ENCODE data around the gene CDH12.

- TF ChIP-seq CREB1 (IDR thresholded peaks at IDR 0.05; ENCODE audit: low read depth) (no peak), REST (IDR thresholded peaks at IDR 0.05; ENCODE audit: low read depth) (no peak), TEAD4 (IDR thresholded peaks at IDR 0.05) (no peak), TCF12 (IDR thresholded peaks at IDR 0.05; ENCODE audit: low read depth) (no peak), EP300 (IDR thresholded peaks at IDR 0.05; ENCODE audit: borderline replicate concordance) (no peak), ZBTB7A (IDR thresholded peaks at IDR 0.05; ENCODE audit: low read depth) (no peak), CEBPB (IDR thresholded peaks at IDR 0.05) (no peak), RAD21 (IDR thresholded peaks at IDR 0.05; ENCODE audit: low read depth) (no peak), MAX (IDR thresholded peaks at IDR 0.05) (no peak), TAF1 (IDR thresholded peaks at IDR 0.05; ENCODE audit: low read depth) (no peak), YY1 (IDR thresholded peaks at IDR 0.05; ENCODE audit: low read depth) (no peak), EGR1 (IDR thresholded peaks at IDR 0.05) (no peak), NFIC (IDR thresholded peaks at IDR 0.05) (no peak), USF1 (IDR thresholded peaks at IDR 0.05) (no peak)
Measured at GRCh38 chr5:22643356-22643755, 209.8 kb downstream of the CDH12 start.
